Measurements from ENCODE around the gene STAG1.
A peak's percentile ranks its signal among the peaks of the same experiment; 100 is the strongest.
"Not testable (repeated sequence)": the region's sequence is repeated elsewhere in the genome, so short reads cannot be mapped to it uniquely, and the experiment has no call there.

STAG1 gene

DNA sequence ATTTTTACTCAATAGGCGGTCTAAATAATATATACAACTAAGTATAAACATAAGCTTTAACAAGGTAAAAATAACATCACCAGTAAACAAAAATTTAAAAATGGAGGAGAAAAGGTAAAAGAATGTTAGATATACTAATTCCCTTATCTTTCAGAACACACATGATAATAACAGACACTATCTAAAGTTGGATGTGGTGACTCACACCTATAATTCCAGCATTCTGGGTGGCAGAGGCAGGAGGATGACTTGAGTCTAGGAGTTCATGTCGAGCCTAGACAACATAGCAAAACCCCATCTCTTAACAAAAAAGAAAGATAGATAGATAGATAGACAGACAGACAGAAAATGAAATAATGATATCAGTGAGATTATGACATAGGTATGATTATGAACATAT lies 85.1 kb downstream of the STAG1 start:
- H3K4me3 ChIP-seq (ENCODE audit: low read length), result no peak overlapping the region
- no peak for DNase-seq (ENCODE audit: low read depth)
- TF ChIP-seq, protein P1, sequence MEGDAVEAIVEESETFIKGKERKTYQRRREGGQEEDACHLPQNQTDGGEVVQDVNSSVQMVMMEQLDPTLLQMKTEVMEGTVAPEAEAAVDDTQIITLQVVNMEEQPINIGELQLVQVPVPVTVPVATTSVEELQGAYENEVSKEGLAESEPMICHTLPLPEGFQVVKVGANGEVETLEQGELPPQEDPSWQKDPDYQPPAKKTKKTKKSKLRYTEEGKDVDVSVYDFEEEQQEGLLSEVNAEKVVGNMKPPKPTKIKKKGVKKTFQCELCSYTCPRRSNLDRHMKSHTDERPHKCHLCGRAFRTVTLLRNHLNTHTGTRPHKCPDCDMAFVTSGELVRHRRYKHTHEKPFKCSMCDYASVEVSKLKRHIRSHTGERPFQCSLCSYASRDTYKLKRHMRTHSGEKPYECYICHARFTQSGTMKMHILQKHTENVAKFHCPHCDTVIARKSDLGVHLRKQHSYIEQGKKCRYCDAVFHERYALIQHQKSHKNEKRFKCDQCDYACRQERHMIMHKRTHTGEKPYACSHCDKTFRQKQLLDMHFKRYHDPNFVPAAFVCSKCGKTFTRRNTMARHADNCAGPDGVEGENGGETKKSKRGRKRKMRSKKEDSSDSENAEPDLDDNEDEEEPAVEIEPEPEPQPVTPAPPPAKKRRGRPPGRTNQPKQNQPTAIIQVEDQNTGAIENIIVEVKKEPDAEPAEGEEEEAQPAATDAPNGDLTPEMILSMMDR (conservative IDR thresholded peaks at IDR 0.05; ENCODE audit: low read length), result no peak

DNA sequence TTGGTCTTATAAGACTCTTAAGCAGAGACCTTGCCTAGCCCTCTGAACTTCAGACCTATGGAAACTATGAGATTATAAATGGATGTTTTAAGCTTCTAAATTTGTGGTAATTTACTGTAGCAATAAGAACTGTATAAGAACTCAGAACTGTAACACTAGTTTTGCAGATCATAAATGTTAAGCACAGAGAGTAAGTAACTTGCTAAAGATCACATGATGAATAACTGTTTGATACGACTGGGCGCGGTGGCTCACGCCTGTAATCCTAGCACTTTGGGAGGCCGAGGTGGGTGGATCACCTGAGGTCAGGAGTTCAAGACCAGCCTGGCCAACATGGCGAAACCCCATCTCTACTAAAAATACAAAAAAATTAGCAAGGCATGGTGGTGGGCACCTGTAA lies 85.9 kb downstream of the STAG1 start:
- H3K4me3 ChIP-seq (ENCODE audit: low read length); DNase-seq (ENCODE audit: low read depth): not testable (repeated sequence)

DNA sequence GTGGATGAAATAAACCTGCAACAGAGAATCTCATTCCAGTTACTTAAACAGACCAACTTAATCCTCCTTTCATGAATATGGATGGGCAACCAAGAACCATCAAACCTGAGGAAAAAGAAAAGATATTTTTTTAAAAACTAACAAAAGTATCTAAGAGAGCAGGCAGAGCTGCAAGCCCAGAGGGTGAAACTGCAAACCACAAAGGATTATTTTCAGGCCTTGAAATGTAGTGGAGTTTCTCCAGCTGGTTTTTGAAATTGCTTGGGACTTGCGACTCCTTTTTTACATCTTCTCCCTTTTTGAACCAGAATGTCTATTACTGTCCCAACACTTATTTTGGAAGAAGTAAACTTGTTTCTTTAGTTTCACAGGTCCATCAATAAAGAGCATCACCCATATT lies 87.4 kb downstream of the STAG1 start:
- H3K4me3 ChIP-seq (ENCODE audit: low read length), result no peak overlapping the region
- TF ChIP-seq, protein P1 (conservative IDR thresholded peaks at IDR 0.05; ENCODE audit: low read length), result no peak
- DNase-seq (ENCODE audit: low read depth), result peak; percentile 17

DNA sequence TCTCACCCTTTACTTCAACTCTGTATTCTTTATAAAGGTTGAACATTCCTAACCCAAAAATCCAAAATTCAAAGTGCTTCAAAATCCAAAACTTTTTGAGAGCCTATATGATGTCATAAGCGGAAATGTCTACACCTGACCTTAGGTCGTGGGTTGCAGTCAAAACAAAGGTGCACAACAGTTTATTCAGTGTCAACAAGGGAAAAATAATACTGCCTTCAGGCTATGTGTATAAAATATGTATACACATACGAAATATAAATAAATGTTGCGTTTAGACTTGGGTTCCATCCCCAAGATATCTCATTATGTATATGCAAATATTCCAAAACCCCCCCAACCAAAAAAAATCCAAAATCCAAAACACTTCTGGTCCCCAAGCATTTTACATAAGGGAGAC lies 90.9 kb downstream of the STAG1 start:
- DNase-seq (ENCODE audit: low read depth), result no peak
- TF ChIP-seq, protein P1 (conservative IDR thresholded peaks at IDR 0.05; ENCODE audit: low read length), result no peak

DNA sequence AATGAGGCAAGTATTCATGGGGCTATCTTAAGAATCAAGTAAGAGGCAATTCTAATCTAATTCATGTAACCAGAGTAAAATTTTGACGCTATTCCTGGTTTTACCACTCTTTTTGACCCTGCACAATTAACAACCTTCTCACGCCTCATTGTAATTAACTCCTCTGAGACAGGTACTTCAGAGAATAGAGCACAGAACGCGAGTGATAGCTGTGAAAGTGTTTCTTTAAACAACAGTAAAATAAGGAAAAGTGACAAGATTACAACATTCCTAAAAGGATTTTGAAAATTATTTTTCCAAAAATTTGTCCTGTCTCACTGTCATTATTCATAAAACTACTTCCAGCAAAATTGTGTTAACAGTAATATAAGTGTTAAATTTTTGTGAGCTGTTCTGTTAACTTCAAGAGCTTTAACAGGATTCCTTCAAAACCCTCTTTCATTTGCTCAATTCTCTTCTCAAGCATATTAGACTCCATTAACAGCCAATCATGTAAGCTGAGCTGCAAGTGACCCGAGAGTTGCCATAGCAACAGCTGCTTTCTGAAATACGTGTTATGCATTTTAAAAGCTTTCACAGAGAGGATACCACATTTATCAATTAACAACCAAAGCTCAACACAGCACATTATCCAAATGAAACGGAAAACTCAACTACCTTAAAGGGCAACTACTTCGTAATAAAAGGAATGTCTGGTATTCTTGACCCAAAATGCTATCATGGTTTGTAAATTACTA lies 93.1 kb downstream of the STAG1 start:
- peak; percentile 87 for DNase-seq (ENCODE audit: low read depth)
- TF ChIP-seq, protein P1 (conservative IDR thresholded peaks at IDR 0.05; ENCODE audit: low read length), result no peak
- H3K4me3 ChIP-seq (ENCODE audit: low read length), result no peak overlapping the region

More for the DNA sequence above, 90.9 kb downstream of the STAG1 start:
- no peak overlapping the region for H3K4me3 ChIP-seq (ENCODE audit: low read length)

DNA sequence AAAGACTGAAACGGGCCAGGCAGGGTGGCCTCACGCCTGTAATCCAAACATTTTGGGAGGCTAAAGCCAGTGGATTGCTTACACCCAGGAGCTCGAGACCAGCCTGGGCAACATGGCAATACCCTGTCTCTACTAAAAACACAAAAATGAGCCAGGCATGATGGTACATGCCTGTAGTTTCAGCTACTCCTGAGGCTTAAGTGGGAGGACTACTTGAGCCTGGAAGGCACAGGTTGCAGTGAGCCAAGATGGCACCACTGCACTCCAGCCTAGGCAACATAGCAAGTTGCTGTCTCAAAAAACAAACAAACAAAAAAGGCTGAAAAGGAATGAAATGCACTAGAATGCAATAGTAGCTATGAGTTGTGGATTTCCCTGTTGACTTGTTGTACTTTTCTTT lies 94.7 kb downstream of the STAG1 start:
- DNase-seq (ENCODE audit: low read depth), result no peak
- TF ChIP-seq, protein P1 (conservative IDR thresholded peaks at IDR 0.05; ENCODE audit: low read length), result no peak
- H3K4me3 ChIP-seq (ENCODE audit: low read length), result no peak overlapping the region

DNA sequence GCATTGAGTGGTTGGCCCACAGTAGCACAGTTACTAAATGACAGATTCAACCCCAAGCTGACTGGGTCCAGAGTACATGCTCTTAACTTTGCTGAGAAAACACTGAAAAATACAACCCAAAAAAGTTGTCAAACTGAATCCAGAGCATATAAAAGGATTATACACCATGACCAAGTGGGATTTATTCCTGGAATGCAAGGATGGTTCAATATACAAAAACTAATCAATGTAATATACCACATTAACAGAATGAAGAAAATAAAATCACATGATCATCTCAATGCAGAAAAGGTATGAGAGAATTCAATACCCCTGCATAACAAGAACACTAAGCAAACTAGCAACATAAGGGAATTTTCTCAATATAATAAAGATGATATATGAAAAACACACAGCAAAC lies 98.5 kb downstream of the STAG1 start:
- DNase-seq (ENCODE audit: low read depth), result no peak
- TF ChIP-seq, protein P1 (conservative IDR thresholded peaks at IDR 0.05; ENCODE audit: low read length), result no peak
- H3K4me3 ChIP-seq (ENCODE audit: low read length), result no peak overlapping the region

Data from AG10803 (cell line).